HepG2 (cell line): Measurements from ENCODE around the gene OVOL2.

Source experiments
- ADNP ChIP-seq: sonication (generic); formaldehyde crosslinking; IDR thresholded peaks from 2 replicates; pipeline ENCODE4 v1.4.0; 2020; ENCODE audit warnings: missing genetic modification reagents
- CTCF ChIP-seq: sonication (generic); formaldehyde crosslinking; IDR thresholded peaks from 2 replicates; pipeline ENCODE4 v1.5.0; 2020; ENCODE audit warnings: mild to moderate bottlenecking, missing genetic modification reagents, moderate library complexity
- ELK4 ChIP-seq: sonication (generic); formaldehyde crosslinking; IDR thresholded peaks from 2 replicates; pipeline ENCODE4 v1.9.0; 2021; ENCODE audit warnings: missing genetic modification reagents, borderline replicate concordance
- NCOA2 ChIP-seq: sonication (generic); formaldehyde crosslinking; IDR thresholded peaks from 2 replicates; pipeline ENCODE4 v1.8.0; 2022; ENCODE audit warnings: inconsistent platforms
- POLR2A ChIP-seq, 2 experiments: IDR thresholded peaks; 2 replicates each; pipeline ENCODE4 v1.6.1; 2011; ENCODE audit warnings: low read depth in 2 of 2, low read length in 2 of 2, mild to moderate bottlenecking in 1 of 2, moderate library complexity in 1 of 2; ENCODE audit not compliant: insufficient read depth in 1 of 2
- SNRNP70 ChIP-seq: fragments of 200-400 bp; formaldehyde crosslinking; IDR thresholded peaks from 2 replicates; pipeline ENCODE4 v1.6.1; 2017; ENCODE audit warnings: mild to moderate bottlenecking, low read depth, low read length, moderate library complexity
- SRF ChIP-seq: IDR thresholded peaks from 2 replicates; pipeline ENCODE4 v1.6.1; 2011; ENCODE audit warnings: mild to moderate bottlenecking, low read depth, low read length, moderate library complexity
- ZNF143 ChIP-seq: sonication (generic); formaldehyde crosslinking; IDR thresholded peaks from 2 replicates; pipeline ENCODE4 v1.4.0; 2020; ENCODE audit warnings: missing genetic modification reagents
- ZNF639 ChIP-seq: conservative IDR thresholded peaks from 2 replicates; pipeline ENCODE4 v1.6.1; 2018; ENCODE audit warnings: missing genetic modification reagents
- ZSCAN12 ChIP-seq: sonication (generic); formaldehyde crosslinking; IDR thresholded peaks from 2 replicates; pipeline ENCODE4 v1.9.0; 2021; ENCODE audit warnings: mild to moderate bottlenecking, missing genetic modification reagents

GRCh38 chr20:18016772-18017171 is 40.9 kb downstream of the OVOL2 start:
- TF ChIP-seq ZNF639 (no peak), ELK4 (CRISPR knock-in tag) (no peak), ZNF143 (CRISPR knock-in tag) (no peak), SNRNP70 (no peak), CTCF (CRISPR knock-in tag) (no peak), SRF (no peak), ZSCAN12 (CRISPR knock-in tag) (no peak), ADNP (CRISPR knock-in tag) (no peak), POLR2A (IDR thresholded peaks at IDR 0.05; ENCODE audit: insufficient read depth in 1 of 2, low read depth in 2 of 2, low read length in 2 of 2) (no peak), NCOA2 (CRISPR knock-in tag) (no peak)
